ENCODE results near the gene CUX1. TPM values are rescaled to one million over a fixed set of nuclear protein-coding genes. Genes with fewer than 3 reads are reported as not detected.
A peak's percentile ranks its signal among the peaks of the same experiment; 100 is the strongest.
"Not testable (repeated sequence)": the region's sequence is repeated elsewhere in the genome, so short reads cannot be mapped to it uniquely, and the experiment has no call there.

CUX1 gene
- total RNA-seq, 3 donors from 2014 or later: 85.2 to 167 (median 120) TPM

DNA sequence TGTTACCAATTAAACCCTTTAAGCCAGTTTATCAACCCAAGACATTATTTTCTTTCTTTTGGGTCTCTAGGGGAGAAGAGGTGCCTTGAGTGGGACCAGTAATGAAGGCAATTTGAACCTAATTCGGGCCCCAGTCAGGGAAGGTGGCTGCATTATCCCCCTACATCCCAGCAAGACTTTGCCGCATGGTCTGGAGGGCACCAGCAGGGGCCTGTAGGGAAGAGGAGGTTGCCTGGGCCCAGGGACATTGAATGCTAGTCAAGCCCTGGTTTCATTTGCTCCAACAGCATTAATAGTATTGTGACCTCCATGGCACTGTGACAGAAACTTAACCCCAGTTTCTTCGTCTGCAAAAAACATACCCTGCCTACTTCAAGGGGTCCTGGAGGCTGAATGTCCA lies 108.8 kb downstream of the CUX1 start:
- intact Hi-C loops (cut with DNase I, micrococcal nuclease): no loop called here
- Histone ChIP-seq H3K9me3 (no peaks in the 10 kb centered on the region), H3K4me3 (no peak overlapping the region), H3K4me1 (ENCODE audit: low read depth) (no peaks in the 10 kb centered on the region), H3K36me3 (ENCODE audit: low read depth) (no peaks in the 10 kb centered on the region)
- DNase-seq (peak in 1 of 3 donors; percentile 1), ATAC-seq (no peak)
- TF ChIP-seq, protein P1, sequence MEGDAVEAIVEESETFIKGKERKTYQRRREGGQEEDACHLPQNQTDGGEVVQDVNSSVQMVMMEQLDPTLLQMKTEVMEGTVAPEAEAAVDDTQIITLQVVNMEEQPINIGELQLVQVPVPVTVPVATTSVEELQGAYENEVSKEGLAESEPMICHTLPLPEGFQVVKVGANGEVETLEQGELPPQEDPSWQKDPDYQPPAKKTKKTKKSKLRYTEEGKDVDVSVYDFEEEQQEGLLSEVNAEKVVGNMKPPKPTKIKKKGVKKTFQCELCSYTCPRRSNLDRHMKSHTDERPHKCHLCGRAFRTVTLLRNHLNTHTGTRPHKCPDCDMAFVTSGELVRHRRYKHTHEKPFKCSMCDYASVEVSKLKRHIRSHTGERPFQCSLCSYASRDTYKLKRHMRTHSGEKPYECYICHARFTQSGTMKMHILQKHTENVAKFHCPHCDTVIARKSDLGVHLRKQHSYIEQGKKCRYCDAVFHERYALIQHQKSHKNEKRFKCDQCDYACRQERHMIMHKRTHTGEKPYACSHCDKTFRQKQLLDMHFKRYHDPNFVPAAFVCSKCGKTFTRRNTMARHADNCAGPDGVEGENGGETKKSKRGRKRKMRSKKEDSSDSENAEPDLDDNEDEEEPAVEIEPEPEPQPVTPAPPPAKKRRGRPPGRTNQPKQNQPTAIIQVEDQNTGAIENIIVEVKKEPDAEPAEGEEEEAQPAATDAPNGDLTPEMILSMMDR (IDR thresholded peaks at IDR 0.05): no peak

DNA sequence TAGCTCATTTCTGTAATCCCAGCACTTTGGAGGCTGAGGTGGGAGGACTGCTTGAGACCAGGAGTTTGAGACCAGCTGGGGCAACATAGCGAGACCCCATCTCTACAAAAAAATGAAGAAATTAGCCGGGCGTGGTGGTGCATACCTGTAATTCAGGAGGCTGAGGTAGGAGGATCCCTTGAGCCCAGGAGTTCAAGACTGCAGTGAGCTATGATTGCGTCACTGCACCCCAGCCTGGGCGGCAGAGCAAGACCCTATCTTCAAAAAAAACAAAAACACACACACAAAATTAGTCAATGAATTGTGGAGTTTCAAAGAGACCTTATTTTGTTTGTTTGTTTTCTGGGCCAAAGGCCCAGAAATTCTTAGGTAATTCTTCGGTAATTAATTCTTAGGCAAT lies 110.0 kb downstream of the CUX1 start:
- H3K9me3 ChIP-seq: no peaks in the 10 kb centered on the region
- intact Hi-C loops (cut with DNase I, micrococcal nuclease): no loop called here
- no peak overlapping the region for H3K4me3 ChIP-seq
- TF ChIP-seq, protein P1 (IDR thresholded peaks at IDR 0.05): no peak
- no peaks in the 10 kb centered on the region for H3K4me1 ChIP-seq (ENCODE audit: low read depth)
- ATAC-seq (no peak), DNase-seq (no peak)
- H3K36me3 ChIP-seq (ENCODE audit: low read depth): no peaks in the 10 kb centered on the region

DNA sequence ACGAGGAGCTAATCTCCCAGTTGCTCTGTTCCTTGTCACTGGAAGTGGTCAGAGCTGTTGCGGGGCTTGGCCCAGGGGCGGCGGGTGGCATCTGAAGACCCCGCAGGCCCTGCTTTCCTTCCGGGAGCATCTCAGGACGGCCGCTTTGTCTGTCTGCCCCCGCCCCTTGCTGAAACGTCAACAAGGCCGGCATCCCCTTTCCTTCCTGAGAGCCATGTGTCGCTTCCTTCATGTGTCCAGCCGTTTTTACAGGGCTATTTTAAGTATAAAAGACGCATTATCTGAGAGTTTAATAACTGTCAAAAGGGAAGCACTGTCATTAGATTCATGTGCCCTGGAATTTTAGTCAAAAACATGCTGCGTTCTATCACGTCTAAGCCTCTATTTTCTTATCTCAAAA lies 110.4 kb downstream of the CUX1 start:
- Histone ChIP-seq H3K4me1 (ENCODE audit: low read depth) (no peaks in the 10 kb centered on the region), H3K9me3 (no peaks in the 10 kb centered on the region), H3K4me3 (no peak overlapping the region), H3K36me3 (ENCODE audit: low read depth) (no peaks in the 10 kb centered on the region)
- TF ChIP-seq, protein P1 (IDR thresholded peaks at IDR 0.05): no peak
- ATAC-seq: no peak
- intact Hi-C loops (cut with DNase I, micrococcal nuclease): no loop called here
- DNase-seq: peak in 1 of 3 donors; percentile 20

DNA sequence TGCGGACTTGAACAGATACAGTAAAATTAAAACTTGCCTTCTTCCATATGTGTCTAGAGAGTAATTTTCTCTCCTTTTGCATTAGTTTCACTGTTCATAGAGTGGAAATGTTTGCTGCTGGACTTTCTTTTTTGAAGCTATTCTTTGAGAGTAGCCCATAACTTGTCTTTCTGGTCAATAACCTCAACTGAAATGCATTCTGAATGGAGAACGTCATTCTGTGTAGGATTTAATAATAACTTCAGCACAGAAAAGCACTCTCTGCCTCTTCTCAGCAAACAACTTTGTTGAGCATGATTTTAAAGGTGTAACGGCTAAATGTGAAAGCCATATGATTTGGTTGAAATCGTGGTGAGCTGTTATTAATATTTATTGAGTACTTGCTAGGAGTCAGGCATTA lies 111.8 kb downstream of the CUX1 start:
- no peaks in the 10 kb centered on the region for H3K36me3 ChIP-seq (ENCODE audit: low read depth)
- peaks cover 8% of the 10 kb centered on the region for H3K4me1 ChIP-seq (ENCODE audit: low read depth)
- no peaks in the 10 kb centered on the region for H3K9me3 ChIP-seq
- no peak for DNase-seq
- TF ChIP-seq, protein P1 (IDR thresholded peaks at IDR 0.05): no peak
- no peak for ATAC-seq
- no peak overlapping the region for H3K4me3 ChIP-seq
- intact Hi-C loops (cut with DNase I, micrococcal nuclease): no loop called here

DNA sequence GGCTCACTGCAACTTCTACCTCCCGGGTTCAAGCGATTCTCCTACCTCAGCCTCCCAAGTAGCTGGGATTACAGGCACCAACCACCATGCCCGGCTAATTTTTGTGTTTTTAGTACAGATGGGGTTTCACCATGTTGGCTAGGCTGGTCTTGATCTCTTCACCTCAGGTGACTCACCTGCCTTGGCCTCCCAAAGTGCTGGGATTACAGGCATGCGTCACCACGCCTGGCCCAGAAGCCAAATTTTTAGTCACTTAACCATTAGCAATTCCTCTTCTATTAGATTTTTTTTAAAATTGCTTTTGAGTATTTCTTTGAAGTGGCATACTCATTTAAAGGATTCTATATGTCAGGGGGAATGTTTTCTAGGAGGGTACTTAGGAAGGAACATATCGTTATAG lies 112.5 kb downstream of the CUX1 start:
- H3K9me3 ChIP-seq; intact Hi-C loops (cut with DNase I, micrococcal nuclease); ATAC-seq; H3K4me3 ChIP-seq; H3K36me3 ChIP-seq (ENCODE audit: low read depth): not testable (repeated sequence)
- peaks cover 14% of the 10 kb centered on the region for H3K4me1 ChIP-seq (ENCODE audit: low read depth)
- peak in 1 of 3 donors; percentile 13 for DNase-seq

DNA sequence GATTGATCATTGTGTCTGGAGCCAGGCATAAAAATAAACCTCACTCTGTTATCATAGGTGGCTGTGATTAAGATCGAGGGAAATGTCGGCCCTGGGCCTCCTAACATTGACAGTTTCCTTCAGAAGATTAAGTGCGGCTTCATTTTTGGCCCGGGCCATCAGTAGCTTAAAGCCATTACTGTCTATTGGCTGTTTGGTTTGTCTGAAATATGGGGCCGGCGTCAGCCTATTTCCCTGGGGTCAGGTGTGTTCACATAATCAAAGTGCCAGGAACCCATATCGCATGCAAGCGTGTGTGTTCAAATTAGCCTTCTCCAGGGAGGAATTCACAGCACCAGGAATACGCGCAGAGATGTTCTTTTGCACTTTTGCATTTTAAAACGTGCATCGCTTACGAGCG lies 114.7 kb downstream of the CUX1 start:
- Histone ChIP-seq H3K9me3 (no peaks in the 10 kb centered on the region), H3K36me3 (ENCODE audit: low read depth) (no peaks in the 10 kb centered on the region), H3K4me3 (no peak overlapping the region), H3K4me1 (ENCODE audit: low read depth) (peaks cover 34% of the 10 kb centered on the region)
- TF ChIP-seq, protein P1 (IDR thresholded peaks at IDR 0.05): no peak
- ATAC-seq (no peak), DNase-seq (peak in 1 of 3 donors; percentile 8)
- intact Hi-C loops (cut with DNase I, micrococcal nuclease): no loop called here

Data from mucosa of descending colon (tissue), 3 donors.